Liver (tissue), 3 donors: ENCODE data around the gene CFAP97.

Experiments used
- FOXA2 ChIP-seq: IDR thresholded peaks from 2 replicates; pipeline ENCODE4 v1.6.1; 2016; ENCODE audit warnings: antibody characterized with exemption
- HNF4A ChIP-seq, 2 donors: conservative IDR thresholded peaks; 2 replicates each; pipeline ENCODE4 v1.6.1; 2016; ENCODE audit warnings: antibody characterized with exemption in 2 of 2, mild to moderate bottlenecking in 2 of 2
- HNF4G ChIP-seq: IDR thresholded peaks from 2 replicates; pipeline ENCODE4 v1.6.1; 2016; ENCODE audit warnings: antibody characterized with exemption
- NR2F2 ChIP-seq: IDR thresholded peaks from 2 replicates; pipeline ENCODE4 v1.6.1; 2016; ENCODE audit warnings: antibody characterized with exemption
- RAD21 ChIP-seq, 2 donors: IDR thresholded peaks; 2 replicates each; pipeline ENCODE4 v1.6.1; 2016; ENCODE audit warnings: antibody characterized with exemption in 2 of 2, mild to moderate bottlenecking in 2 of 2
- REST ChIP-seq: IDR thresholded peaks from 2 replicates; pipeline ENCODE4 v1.6.1; 2016; ENCODE audit warnings: antibody characterized with exemption, mild to moderate bottlenecking
- TF ChIP-seq, protein P1 (sequence below): fragments of 150-350 bp; IDR thresholded peaks from 2 replicates; pipeline ENCODE4 v1.5.1; 2017; ENCODE audit warnings: improper control_type of control experiment, low read depth, low read length; ENCODE audit not compliant: missing input control
- TF ChIP-seq, protein P2 (sequence below): IDR thresholded peaks from 2 replicates; pipeline ENCODE4 v1.6.1; 2016; ENCODE audit warnings: antibody characterized with exemption
- TF ChIP-seq, protein P3 (sequence below): IDR thresholded peaks from 2 replicates; pipeline ENCODE4 v1.6.1; 2016; ENCODE audit warnings: antibody characterized with exemption
- TF ChIP-seq, protein P4 (sequence below): IDR thresholded peaks from 2 replicates; pipeline ENCODE4 v1.6.1; 2016; ENCODE audit warnings: antibody characterized with exemption
- donor health status: healthy.
- donor health status: healthy.

DNA sequence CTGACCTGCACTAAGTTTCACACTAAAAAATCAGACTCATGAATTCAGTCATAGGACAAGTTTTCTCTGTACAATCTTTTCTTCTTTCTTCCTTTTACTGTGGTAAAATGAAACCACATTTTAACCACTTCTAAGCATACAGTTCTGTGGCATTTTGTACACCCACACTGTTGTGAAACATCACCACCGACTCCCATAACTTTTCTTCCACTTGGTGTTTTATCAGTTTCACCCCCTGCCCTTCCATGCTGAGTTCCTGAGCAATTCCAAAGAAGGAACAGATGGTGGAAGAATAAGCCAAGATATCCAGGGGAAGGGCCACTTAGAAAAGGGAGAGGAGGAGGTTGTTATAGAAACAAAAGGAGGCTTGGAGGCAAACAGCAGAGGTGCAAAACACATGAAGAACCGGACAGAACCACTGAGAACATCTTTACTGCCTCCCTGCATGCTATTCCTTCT, 38.2 kb downstream of the CFAP97 start:
- TF ChIP-seq, protein P1, sequence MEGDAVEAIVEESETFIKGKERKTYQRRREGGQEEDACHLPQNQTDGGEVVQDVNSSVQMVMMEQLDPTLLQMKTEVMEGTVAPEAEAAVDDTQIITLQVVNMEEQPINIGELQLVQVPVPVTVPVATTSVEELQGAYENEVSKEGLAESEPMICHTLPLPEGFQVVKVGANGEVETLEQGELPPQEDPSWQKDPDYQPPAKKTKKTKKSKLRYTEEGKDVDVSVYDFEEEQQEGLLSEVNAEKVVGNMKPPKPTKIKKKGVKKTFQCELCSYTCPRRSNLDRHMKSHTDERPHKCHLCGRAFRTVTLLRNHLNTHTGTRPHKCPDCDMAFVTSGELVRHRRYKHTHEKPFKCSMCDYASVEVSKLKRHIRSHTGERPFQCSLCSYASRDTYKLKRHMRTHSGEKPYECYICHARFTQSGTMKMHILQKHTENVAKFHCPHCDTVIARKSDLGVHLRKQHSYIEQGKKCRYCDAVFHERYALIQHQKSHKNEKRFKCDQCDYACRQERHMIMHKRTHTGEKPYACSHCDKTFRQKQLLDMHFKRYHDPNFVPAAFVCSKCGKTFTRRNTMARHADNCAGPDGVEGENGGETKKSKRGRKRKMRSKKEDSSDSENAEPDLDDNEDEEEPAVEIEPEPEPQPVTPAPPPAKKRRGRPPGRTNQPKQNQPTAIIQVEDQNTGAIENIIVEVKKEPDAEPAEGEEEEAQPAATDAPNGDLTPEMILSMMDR: no peak
- TF ChIP-seq REST (no peak), RAD21 (IDR thresholded peaks at IDR 0.05) (no peak), HNF4G (no peak), NR2F2 (peak; percentile 62), HNF4A (conservative IDR thresholded peaks at IDR 0.05) (no peak), FOXA2 (no peak)
- TF ChIP-seq, protein P2, sequence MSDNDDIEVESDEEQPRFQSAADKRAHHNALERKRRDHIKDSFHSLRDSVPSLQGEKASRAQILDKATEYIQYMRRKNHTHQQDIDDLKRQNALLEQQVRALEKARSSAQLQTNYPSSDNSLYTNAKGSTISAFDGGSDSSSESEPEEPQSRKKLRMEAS: no peak
- TF ChIP-seq, protein P3, sequence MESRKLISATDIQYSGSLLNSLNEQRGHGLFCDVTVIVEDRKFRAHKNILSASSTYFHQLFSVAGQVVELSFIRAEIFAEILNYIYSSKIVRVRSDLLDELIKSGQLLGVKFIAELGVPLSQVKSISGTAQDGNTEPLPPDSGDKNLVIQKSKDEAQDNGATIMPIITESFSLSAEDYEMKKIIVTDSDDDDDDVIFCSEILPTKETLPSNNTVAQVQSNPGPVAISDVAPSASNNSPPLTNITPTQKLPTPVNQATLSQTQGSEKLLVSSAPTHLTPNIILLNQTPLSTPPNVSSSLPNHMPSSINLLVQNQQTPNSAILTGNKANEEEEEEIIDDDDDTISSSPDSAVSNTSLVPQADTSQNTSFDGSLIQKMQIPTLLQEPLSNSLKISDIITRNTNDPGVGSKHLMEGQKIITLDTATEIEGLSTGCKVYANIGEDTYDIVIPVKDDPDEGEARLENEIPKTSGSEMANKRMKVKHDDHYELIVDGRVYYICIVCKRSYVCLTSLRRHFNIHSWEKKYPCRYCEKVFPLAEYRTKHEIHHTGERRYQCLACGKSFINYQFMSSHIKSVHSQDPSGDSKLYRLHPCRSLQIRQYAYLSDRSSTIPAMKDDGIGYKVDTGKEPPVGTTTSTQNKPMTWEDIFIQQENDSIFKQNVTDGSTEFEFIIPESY: no peak
- TF ChIP-seq, protein P4, sequence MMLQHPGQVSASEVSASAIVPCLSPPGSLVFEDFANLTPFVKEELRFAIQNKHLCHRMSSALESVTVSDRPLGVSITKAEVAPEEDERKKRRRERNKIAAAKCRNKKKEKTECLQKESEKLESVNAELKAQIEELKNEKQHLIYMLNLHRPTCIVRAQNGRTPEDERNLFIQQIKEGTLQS: no peak
